GM18858 (cell line): ENCODE data around the gene FMO5.
"Not testable (repeated sequence)": the region's sequence is repeated elsewhere in the genome, so short reads cannot be mapped to it uniquely, and the experiment has no call there.

Experiments used
- ATAC-seq: cut with Tn5 transposase; IDR thresholded peaks from one replicate; pipeline ENCODE4 v1.9.1; 2021; ENCODE audit not compliant: unreplicated experiment

FMO5 gene

GRCh38 chr1:147157116-147157515, 68.0 kb downstream of the FMO5 start:
- not testable (repeated sequence) for ATAC-seq

- ATAC-seq = no peak
Measured at GRCh38 chr1:147156642-147157041, 68.5 kb downstream of the FMO5 start.

GRCh38 chr1:147152772-147153171, 72.4 kb downstream of the FMO5 start:
- no peak for ATAC-seq

DNA sequence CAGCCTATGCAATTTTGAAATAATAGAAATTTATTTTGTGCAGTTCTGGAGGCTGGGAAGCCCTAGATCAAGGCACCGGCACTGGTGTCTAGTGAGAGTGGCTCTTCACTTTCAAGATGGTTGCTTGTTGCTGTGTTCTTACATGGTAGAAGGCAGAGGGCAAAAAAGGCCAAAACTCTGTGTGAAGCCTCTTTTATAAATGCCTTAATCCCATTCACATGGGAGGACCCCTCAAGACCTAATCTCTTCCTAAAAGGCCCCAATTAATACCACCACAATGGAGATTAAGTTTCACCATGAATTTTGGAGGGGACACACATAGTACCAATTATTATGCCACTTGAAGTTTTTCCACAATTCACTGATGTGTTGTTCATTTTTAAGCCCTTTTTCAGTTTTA, 73.9 kb downstream of the FMO5 start:
- ATAC-seq = no peak

- no peak for ATAC-seq
Measured at GRCh38 chr1:147142886-147143285, 82.3 kb downstream of the FMO5 start.
